ENCODE measurements around the gene BACE2.

DNA sequence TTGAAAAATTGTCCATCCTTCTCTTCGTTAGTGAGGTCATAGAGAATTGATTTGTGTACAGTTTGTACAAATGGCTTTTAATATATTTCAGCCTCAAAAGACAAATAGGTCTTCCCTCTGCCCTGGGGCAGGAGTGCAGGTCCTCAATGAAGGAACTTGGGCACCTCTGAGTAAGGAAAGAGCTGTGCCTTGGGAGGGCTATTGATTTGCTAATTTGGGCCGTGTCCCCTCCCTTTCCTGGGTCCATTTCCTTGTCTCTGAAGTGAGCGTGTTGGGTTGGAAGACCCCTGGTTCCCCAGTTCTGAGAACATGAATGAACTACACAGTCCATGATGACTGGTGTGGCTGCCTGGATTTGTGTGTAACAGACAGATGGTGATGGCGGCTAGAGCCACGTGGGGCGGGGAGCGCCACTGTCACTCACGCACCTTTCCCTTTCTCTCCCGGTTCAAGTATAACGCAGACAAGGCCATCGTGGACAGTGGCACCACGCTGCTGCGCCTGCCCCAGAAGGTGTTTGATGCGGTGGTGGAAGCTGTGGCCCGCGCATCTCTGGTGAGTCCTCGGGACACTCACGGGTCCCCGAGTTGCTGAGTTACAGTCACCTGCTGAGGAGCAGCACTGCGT lies 77.7 kb downstream of the BACE2 start:
- TF ChIP-seq, protein P1, sequence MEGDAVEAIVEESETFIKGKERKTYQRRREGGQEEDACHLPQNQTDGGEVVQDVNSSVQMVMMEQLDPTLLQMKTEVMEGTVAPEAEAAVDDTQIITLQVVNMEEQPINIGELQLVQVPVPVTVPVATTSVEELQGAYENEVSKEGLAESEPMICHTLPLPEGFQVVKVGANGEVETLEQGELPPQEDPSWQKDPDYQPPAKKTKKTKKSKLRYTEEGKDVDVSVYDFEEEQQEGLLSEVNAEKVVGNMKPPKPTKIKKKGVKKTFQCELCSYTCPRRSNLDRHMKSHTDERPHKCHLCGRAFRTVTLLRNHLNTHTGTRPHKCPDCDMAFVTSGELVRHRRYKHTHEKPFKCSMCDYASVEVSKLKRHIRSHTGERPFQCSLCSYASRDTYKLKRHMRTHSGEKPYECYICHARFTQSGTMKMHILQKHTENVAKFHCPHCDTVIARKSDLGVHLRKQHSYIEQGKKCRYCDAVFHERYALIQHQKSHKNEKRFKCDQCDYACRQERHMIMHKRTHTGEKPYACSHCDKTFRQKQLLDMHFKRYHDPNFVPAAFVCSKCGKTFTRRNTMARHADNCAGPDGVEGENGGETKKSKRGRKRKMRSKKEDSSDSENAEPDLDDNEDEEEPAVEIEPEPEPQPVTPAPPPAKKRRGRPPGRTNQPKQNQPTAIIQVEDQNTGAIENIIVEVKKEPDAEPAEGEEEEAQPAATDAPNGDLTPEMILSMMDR (conservative IDR thresholded peaks at IDR 0.05; ENCODE audit: low read depth, low read length) = no peak
- TF ChIP-seq RAD21 (IDR thresholded peaks at IDR 0.05; ENCODE audit: low read length) (no peak), POLR2A (IDR thresholded peaks at IDR 0.05; ENCODE audit: low read depth, low read length) (no peak)

Data from IMR-90 (cell line).